PFSK-1 (cell line): Measurements from ENCODE around the gene WNT3.

Experiments used
- FOXP2 ChIP-seq: optimal IDR thresholded peaks from 2 replicates; pipeline ENCODE3; 2011; ENCODE audit warnings: borderline replicate concordance, control low read depth, inconsistent platforms; ENCODE audit not compliant: insufficient read depth; ENCODE audit errors: extremely low read length, extremely low read depth
- POLR2AphosphoS5 ChIP-seq: IDR thresholded peaks from 2 replicates; pipeline ENCODE4 v1.6.1; 2012; ENCODE audit warnings: low read depth, mild to moderate bottlenecking, control low read depth, low read length, moderate library complexity
- REST ChIP-seq, 2 experiments: IDR thresholded peaks; 2 replicates each; pipeline versions ENCODE4 v1.6.1 to v1.8.0; 2011 to 2012; ENCODE audit warnings: low read depth in 2 of 2, low read length in 2 of 2, control low read depth in 1 of 2, inconsistent platforms in 1 of 2, mild to moderate bottlenecking in 1 of 2, moderate library complexity in 1 of 2; ENCODE audit not compliant: insufficient read depth in 1 of 2
- SIN3A ChIP-seq: IDR thresholded peaks from 2 replicates; pipeline ENCODE4 v1.6.1; 2012; ENCODE audit warnings: mild to moderate bottlenecking, low read length, moderate library complexity, borderline replicate concordance; ENCODE audit not compliant: insufficient read depth

DNA sequence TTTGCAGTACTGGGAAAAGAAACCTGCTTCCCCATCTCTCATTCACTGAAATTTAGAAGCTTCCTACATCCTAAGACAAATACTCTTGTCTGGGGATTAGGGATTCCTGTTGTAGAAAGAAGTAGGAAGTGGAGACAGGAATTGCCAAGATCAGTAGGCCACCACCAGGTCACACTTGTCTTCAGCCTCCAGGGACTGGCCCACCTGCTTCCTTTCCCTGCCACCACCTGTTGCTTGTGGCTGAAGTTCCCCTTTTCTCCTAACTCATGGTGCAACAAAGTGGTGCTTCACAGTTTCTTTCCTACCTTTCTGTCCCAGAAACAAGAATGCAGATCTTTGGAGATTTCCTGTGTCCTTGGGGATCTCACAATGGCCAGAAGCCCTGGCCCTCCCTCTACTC is 82.4 kb downstream of the WNT3 start:
- TF ChIP-seq POLR2AphosphoS5 (no peak), FOXP2 (no peak), SIN3A (no peak), REST (IDR thresholded peaks at IDR 0.05; ENCODE audit: insufficient read depth in 1 of 2, low read depth in 2 of 2, low read length in 2 of 2) (no peak)
